Activated T-cell treated with anti-CD3 and anti-CD28 coated beads for 1 hour (primary cell): Measurements from ENCODE around the gene CFDP1.
"Not testable (repeated sequence)": the region's sequence is repeated elsewhere in the genome, so short reads cannot be mapped to it uniquely, and the experiment has no call there.

Experiments used
- DNase-seq: peaks from one replicate; pipeline ENCODE4 v3.0.0-alpha.2; 2020; ENCODE audit warnings: low read depth

CFDP1 gene

GRCh38 chr16:75432828-75433731 is at the start of gene CFDP1:
CFDP1 (minus strand) TSS chr16:75433503; CDS start chr16:75433352, 151 bp downstream.
- DNase-seq = peak; percentile 92

GRCh38 chr16:75482434-75483205 is 49.3 kb upstream of the CFDP1 start:
- no peak for DNase-seq

GRCh38 chr16:75481475-75481874 is 48.2 kb upstream of the CFDP1 start:
- no peak for DNase-seq

- no peak for DNase-seq
These were observed 46.2 kb upstream of the CFDP1 start for GRCh38 chr16:75479421-75479990.

- no peak for DNase-seq
These were observed 45.4 kb upstream of the CFDP1 start for GRCh38 chr16:75478480-75479345.

GRCh38 chr16:75477680-75478473 is 44.6 kb upstream of the CFDP1 start:
- no peak for DNase-seq

- no peak for DNase-seq
These were observed 43.5 kb upstream of the CFDP1 start for GRCh38 chr16:75476817-75477216.

- DNase-seq = no peak
These were observed 42.1 kb upstream of the CFDP1 start for GRCh38 chr16:75475420-75475847.

GRCh38 chr16:75472908-75473877 is 39.9 kb upstream of the CFDP1 start:
- DNase-seq = no peak

- no peak for DNase-seq
These were observed 38.7 kb upstream of the CFDP1 start for GRCh38 chr16:75471723-75472633.

GRCh38 chr16:75466760-75467159 is 33.5 kb upstream of the CFDP1 start:
- DNase-seq = no peak

GRCh38 chr16:75464122-75464918 is 31.0 kb upstream of the CFDP1 start, which contains the start of gene TMEM170A:
TMEM170A (minus strand) TSS chr16:75464689; CDS start chr16:75464600, 89 bp downstream.
- peak; percentile 99 for DNase-seq

- not testable (repeated sequence) for DNase-seq
These were observed 30.3 kb upstream of the CFDP1 start for GRCh38 chr16:75463389-75464121.

- no peak for DNase-seq
These were observed 29.5 kb upstream of the CFDP1 start for GRCh38 chr16:75462806-75463205.

- DNase-seq = no peak
These were observed 28.3 kb upstream of the CFDP1 start for GRCh38 chr16:75461575-75461974.

GRCh38 chr16:75460446-75460845 is 27.1 kb upstream of the CFDP1 start:
- no peak for DNase-seq

GRCh38 chr16:75459691-75460090 is 26.4 kb upstream of the CFDP1 start:
- no peak for DNase-seq
